ENCODE data around the gene MSI2. TPM values are rescaled to one million over a fixed set of nuclear protein-coding genes. Genes with fewer than 3 reads are reported as not detected.

MSI2 gene
- total and polyA plus RNA-seq, 9 of the 15 experiments (the other 6 are each of a cell fraction or from before 2014, with no cell fraction given): 4.6 to 61.8 (median 42.4) TPM

- TF ChIP-seq ZNF121 (CRISPR knock-in tag; conservative IDR thresholded peaks at IDR 0.05): no peak
- peak; percentile 39 for TF ChIP-seq HNRNPLL (IDR thresholded peaks at IDR 0.05; ENCODE audit: low read depth, low read length, poor library complexity, severe bottlenecking)
- peak; percentile 43; the same call in 1 of the 2 replicates for TF ChIP-seq ZNF592 (IDR thresholded peaks at IDR 0.05)
- no peak for TF ChIP-seq PTTG1 (tag; IDR thresholded peaks at IDR 0.05; ENCODE audit: low read depth)
- TF ChIP-seq, protein P1, sequence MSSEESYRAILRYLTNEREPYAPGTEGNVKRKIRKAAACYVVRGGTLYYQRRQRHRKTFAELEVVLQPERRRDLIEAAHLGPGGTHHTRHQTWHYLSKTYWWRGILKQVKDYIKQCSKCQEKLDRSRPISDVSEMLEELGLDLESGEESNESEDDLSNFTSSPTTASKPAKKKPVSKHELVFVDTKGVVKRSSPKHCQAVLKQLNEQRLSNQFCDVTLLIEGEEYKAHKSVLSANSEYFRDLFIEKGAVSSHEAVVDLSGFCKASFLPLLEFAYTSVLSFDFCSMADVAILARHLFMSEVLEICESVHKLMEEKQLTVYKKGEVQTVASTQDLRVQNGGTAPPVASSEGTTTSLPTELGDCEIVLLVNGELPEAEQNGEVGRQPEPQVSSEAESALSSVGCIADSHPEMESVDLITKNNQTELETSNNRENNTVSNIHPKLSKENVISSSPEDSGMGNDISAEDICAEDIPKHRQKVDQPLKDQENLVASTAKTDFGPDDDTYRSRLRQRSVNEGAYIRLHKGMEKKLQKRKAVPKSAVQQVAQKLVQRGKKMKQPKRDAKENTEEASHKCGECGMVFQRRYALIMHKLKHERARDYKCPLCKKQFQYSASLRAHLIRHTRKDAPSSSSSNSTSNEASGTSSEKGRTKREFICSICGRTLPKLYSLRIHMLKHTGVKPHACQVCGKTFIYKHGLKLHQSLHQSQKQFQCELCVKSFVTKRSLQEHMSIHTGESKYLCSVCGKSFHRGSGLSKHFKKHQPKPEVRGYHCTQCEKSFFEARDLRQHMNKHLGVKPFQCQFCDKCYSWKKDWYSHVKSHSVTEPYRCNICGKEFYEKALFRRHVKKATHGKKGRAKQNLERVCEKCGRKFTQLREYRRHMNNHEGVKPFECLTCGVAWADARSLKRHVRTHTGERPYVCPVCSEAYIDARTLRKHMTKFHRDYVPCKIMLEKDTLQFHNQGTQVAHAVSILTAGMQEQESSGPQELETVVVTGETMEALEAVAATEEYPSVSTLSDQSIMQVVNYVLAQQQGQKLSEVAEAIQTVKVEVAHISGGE (CRISPR knock-in tag; IDR thresholded peaks at IDR 0.05): no peak
- no peak for TF ChIP-seq ATF4 (CRISPR knock-in tag; IDR thresholded peaks at IDR 0.05)
- no peak for TF ChIP-seq TEAD1 (CRISPR knock-in tag; IDR thresholded peaks at IDR 0.05)
- TF ChIP-seq ZNF76 (CRISPR knock-in tag; IDR thresholded peaks at IDR 0.05; ENCODE audit: borderline replicate concordance): no peak
- TF ChIP-seq IRF1 (CRISPR knock-in tag; IDR thresholded peaks at IDR 0.05; ENCODE audit: borderline replicate concordance): no peak
- TF ChIP-seq, protein P2, sequence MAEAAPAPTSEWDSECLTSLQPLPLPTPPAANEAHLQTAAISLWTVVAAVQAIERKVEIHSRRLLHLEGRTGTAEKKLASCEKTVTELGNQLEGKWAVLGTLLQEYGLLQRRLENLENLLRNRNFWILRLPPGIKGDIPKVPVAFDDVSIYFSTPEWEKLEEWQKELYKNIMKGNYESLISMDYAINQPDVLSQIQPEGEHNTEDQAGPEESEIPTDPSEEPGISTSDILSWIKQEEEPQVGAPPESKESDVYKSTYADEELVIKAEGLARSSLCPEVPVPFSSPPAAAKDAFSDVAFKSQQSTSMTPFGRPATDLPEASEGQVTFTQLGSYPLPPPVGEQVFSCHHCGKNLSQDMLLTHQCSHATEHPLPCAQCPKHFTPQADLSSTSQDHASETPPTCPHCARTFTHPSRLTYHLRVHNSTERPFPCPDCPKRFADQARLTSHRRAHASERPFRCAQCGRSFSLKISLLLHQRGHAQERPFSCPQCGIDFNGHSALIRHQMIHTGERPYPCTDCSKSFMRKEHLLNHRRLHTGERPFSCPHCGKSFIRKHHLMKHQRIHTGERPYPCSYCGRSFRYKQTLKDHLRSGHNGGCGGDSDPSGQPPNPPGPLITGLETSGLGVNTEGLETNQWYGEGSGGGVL (CRISPR knock-in tag; IDR thresholded peaks at IDR 0.05): no peak
- no peak for TF ChIP-seq ZNF445 (CRISPR knock-in tag; IDR thresholded peaks at IDR 0.05; ENCODE audit: low read depth)
- TF ChIP-seq MAFF (IDR thresholded peaks at IDR 0.05; ENCODE audit: low read length): peak; percentile 67
Measured at GRCh38 chr17:57366558-57367351, 110.4 kb downstream of the MSI2 start (continued).

All from K562 (cell line).